HG03196 (cell line): ENCODE data around the gene CBX1.
"Not testable (repeated sequence)": the region's sequence is repeated elsewhere in the genome, so short reads cannot be mapped to it uniquely, and the experiment has no call there.

ENCODE experiments used
- ATAC-seq: cut with Tn5 transposase; IDR thresholded peaks from one replicate; pipeline ENCODE4 v1.9.1; 2021; ENCODE audit not compliant: unreplicated experiment

CBX1 gene

GRCh38 chr17:48053758-48054237 lies 47.5 kb downstream of the CBX1 start:
- no peak for ATAC-seq

GRCh38 chr17:48052956-48053757 lies 48.1 kb downstream of the CBX1 start:
- ATAC-seq = no peak

- no peak for ATAC-seq
Observed at GRCh38 chr17:48051706-48052486, 49.4 kb downstream of the CBX1 start.

- ATAC-seq = no peak
Observed at GRCh38 chr17:48051283-48051682, 50.0 kb downstream of the CBX1 start.

- ATAC-seq = peak; percentile 39
Observed at GRCh38 chr17:48048384-48049126, 52.7 kb downstream of the CBX1 start.

GRCh38 chr17:48047741-48048383 lies 53.4 kb downstream of the CBX1 start, which contains the start of gene NFE2L1:
Gene NFE2L1 (plus strand): TSS chr17:48048359. CDS start chr17:48051119, 2,760 bp downstream.
- ATAC-seq = peak; percentile 86

GRCh38 chr17:48047113-48047740 lies 54.1 kb downstream of the CBX1 start:
- no peak for ATAC-seq

- ATAC-seq = no peak
Observed at GRCh38 chr17:48046296-48046695, 55.0 kb downstream of the CBX1 start.

GRCh38 chr17:48045316-48046001 lies 55.8 kb downstream of the CBX1 start:
- no peak for ATAC-seq

GRCh38 chr17:48044851-48045250 lies 56.4 kb downstream of the CBX1 start:
- no peak for ATAC-seq

- no peak for ATAC-seq
Observed at GRCh38 chr17:48043176-48043575, 58.1 kb downstream of the CBX1 start.

- no peak for ATAC-seq
Observed at GRCh38 chr17:48038687-48039086, 62.6 kb downstream of the CBX1 start.

- no peak for ATAC-seq
Observed at GRCh38 chr17:48037838-48038323, 63.4 kb downstream of the CBX1 start.

- no peak for ATAC-seq
Observed at GRCh38 chr17:48037036-48037837, 64.0 kb downstream of the CBX1 start, which contains the start of gene COPZ2. Gene COPZ2 (minus strand): TSS chr17:48037797. CDS start chr17:48037777, 20 bp downstream.

- no peak for ATAC-seq
Observed at GRCh38 chr17:48036693-48037035, 64.6 kb downstream of the CBX1 start.

- ATAC-seq = not testable (repeated sequence)
Observed at GRCh38 chr17:48034734-48035133, 66.5 kb downstream of the CBX1 start.

GRCh38 chr17:48031966-48032365 lies 69.3 kb downstream of the CBX1 start:
- no peak for ATAC-seq

GRCh38 chr17:48030531-48030930 lies 70.7 kb downstream of the CBX1 start:
- ATAC-seq = no peak

- ATAC-seq = no peak
Observed at GRCh38 chr17:48028736-48029135, 72.5 kb downstream of the CBX1 start.
